HG03432 (cell line): ENCODE data around the gene C16orf78.

Source experiments
- ATAC-seq: cut with Tn5 transposase; IDR thresholded peaks from one replicate; pipeline ENCODE4 v1.9.1; 2021; ENCODE audit warnings: mild to moderate bottlenecking, moderate library complexity; ENCODE audit not compliant: unreplicated experiment

Gene C16orf78

GRCh38 chr16:49382916-49383315 lies 9.3 kb downstream of the C16orf78 start:
- ATAC-seq, result no peak

GRCh38 chr16:49395021-49395420 lies 21.4 kb downstream of the C16orf78 start:
- ATAC-seq, result no peak

GRCh38 chr16:49396206-49396720 lies 22.7 kb downstream of the C16orf78 start:
- ATAC-seq, result no peak

- ATAC-seq, result no peak
These were observed 25.2 kb downstream of the C16orf78 start for GRCh38 chr16:49398761-49399160.

- ATAC-seq, result peak; percentile 99
These were observed 26.2 kb downstream of the C16orf78 start for GRCh38 chr16:49399594-49400364.

- ATAC-seq, result no peak
These were observed 27.0 kb downstream of the C16orf78 start for GRCh38 chr16:49400611-49401010.

- no peak for ATAC-seq
These were observed 31.5 kb downstream of the C16orf78 start for GRCh38 chr16:49405123-49405522.

- no peak for ATAC-seq
These were observed 31.9 kb downstream of the C16orf78 start for GRCh38 chr16:49405530-49405929.

GRCh38 chr16:49407873-49408550 lies 34.4 kb downstream of the C16orf78 start:
- ATAC-seq, result peak; percentile 97

GRCh38 chr16:49409121-49409520 lies 35.5 kb downstream of the C16orf78 start:
- ATAC-seq, result no peak

GRCh38 chr16:49410226-49410625 lies 36.6 kb downstream of the C16orf78 start:
- no peak for ATAC-seq

GRCh38 chr16:49411121-49411970 lies 37.7 kb downstream of the C16orf78 start:
- no peak for ATAC-seq

GRCh38 chr16:49414671-49415070 lies 41.1 kb downstream of the C16orf78 start:
- ATAC-seq, result no peak

GRCh38 chr16:49415083-49415482 lies 41.5 kb downstream of the C16orf78 start:
- no peak for ATAC-seq

GRCh38 chr16:49416001-49416675 lies 42.5 kb downstream of the C16orf78 start:
- ATAC-seq, result no peak

- no peak for ATAC-seq
These were observed 43.8 kb downstream of the C16orf78 start for GRCh38 chr16:49417354-49417753.

GRCh38 chr16:49419006-49419405 lies 45.4 kb downstream of the C16orf78 start:
- no peak for ATAC-seq

- ATAC-seq, result no peak
These were observed 46.3 kb downstream of the C16orf78 start for GRCh38 chr16:49419862-49420261.

GRCh38 chr16:49422896-49423295 lies 49.3 kb downstream of the C16orf78 start:
- ATAC-seq, result no peak

GRCh38 chr16:49424961-49425360 lies 51.4 kb downstream of the C16orf78 start:
- no peak for ATAC-seq

- ATAC-seq, result no peak
These were observed 54.2 kb downstream of the C16orf78 start for GRCh38 chr16:49427771-49428170.
